Ectodermal cell (in vitro differentiated cells): ENCODE results near the gene SKA3.

Experiments used
- H3K27ac ChIP-seq: 2 replicates; pipeline ENCODE4 v1.7.0; 2013; ENCODE audit warnings: mild to moderate bottlenecking, low read depth, low read length; ENCODE audit not compliant: insufficient read depth, poor library complexity, severe bottlenecking
- H3K27me3 ChIP-seq: 2 replicates; pipeline ENCODE4 v1.7.0; 2013; ENCODE audit warnings: mild to moderate bottlenecking, low read length; ENCODE audit not compliant: insufficient read depth, control insufficient read depth, poor library complexity, severe bottlenecking
- H3K36me3 ChIP-seq: one replicate; pipeline ENCODE4 v1.7.0; 2013; ENCODE audit warnings: low read length; ENCODE audit not compliant: control insufficient read depth, insufficient read depth
- H3K4me1 ChIP-seq: one replicate; pipeline ENCODE4 v1.7.0; 2013; ENCODE audit warnings: low read length; ENCODE audit not compliant: control insufficient read depth, insufficient read depth
- H3K4me3 ChIP-seq: 2 replicates; pipeline ENCODE4 v1.7.0; 2013; ENCODE audit warnings: low read depth, low read length, control low read depth; ENCODE audit not compliant: insufficient read depth
- H3K9me3 ChIP-seq: 2 replicates; pipeline ENCODE4 v1.7.0; 2013; ENCODE audit warnings: mild to moderate bottlenecking, low read length, moderate library complexity; ENCODE audit not compliant: control insufficient read depth
- WGBS, 2 experiments: methylation state at CpG; one replicate each; pipeline ENCODE4 v1.1.7; 2013; ENCODE audit warnings: missing lambda C conversion rate in 2 of 2; 5-methylcytosine and 5-hydroxymethylcytosine counted together

SKA3 gene

GRCh38 chr13:21118180-21118579 is 58.2 kb downstream of the SKA3 start:
- no peaks in the 10 kb centered on the region for H3K27me3 ChIP-seq
- H3K27ac ChIP-seq, result no peak overlapping the region
- H3K4me3 ChIP-seq, result no peak overlapping the region
- H3K4me1 ChIP-seq, result no peaks in the 10 kb centered on the region
- WGBS, 2 experiments, result 70 to 73% methylated on average over 3 to 4 of the region's 5 CpGs
- no peaks in the 10 kb centered on the region for H3K36me3 ChIP-seq
- H3K9me3 ChIP-seq, result no peaks in the 10 kb centered on the region

- Histone ChIP-seq H3K9me3 (no peaks in the 10 kb centered on the region), H3K4me1 (no peaks in the 10 kb centered on the region), H3K4me3 (no peak overlapping the region), H3K36me3 (no peaks in the 10 kb centered on the region), H3K27me3 (no peaks in the 10 kb centered on the region), H3K27ac (no peak overlapping the region)
- 100% methylated on average over 1 of the region's 1 CpG for WGBS, 2 experiments
Measured at GRCh38 chr13:21117104-21117809, 59.1 kb downstream of the SKA3 start.

GRCh38 chr13:21116141-21116540 is 60.2 kb downstream of the SKA3 start:
- Histone ChIP-seq H3K27ac (no peak overlapping the region), H3K27me3 (no peaks in the 10 kb centered on the region), H3K9me3 (no peaks in the 10 kb centered on the region), H3K4me3 (no peak overlapping the region), H3K36me3 (no peaks in the 10 kb centered on the region), H3K4me1 (no peaks in the 10 kb centered on the region)
- WGBS, 2 experiments, result 90 to 95% methylated on average over 6 of the region's 6 CpGs

- no peak overlapping the region for H3K27ac ChIP-seq
Measured at GRCh38 chr13:21115231-21115630, 61.1 kb downstream of the SKA3 start.

GRCh38 chr13:21111546-21111945 is 64.8 kb downstream of the SKA3 start:
- WGBS, 2 experiments, result 82 to 85% methylated on average over 8 of the region's 8 CpGs
- no peak overlapping the region for H3K27ac ChIP-seq
- no peaks in the 10 kb centered on the region for H3K4me1 ChIP-seq
- no peaks in the 10 kb centered on the region for H3K9me3 ChIP-seq
- no peak overlapping the region for H3K4me3 ChIP-seq
- H3K27me3 ChIP-seq, result no peaks in the 10 kb centered on the region
- H3K36me3 ChIP-seq, result no peaks in the 10 kb centered on the region

More at GRCh38 chr13:21115231-21115630, 61.1 kb downstream of the SKA3 start:
- H3K9me3 ChIP-seq, result no peaks in the 10 kb centered on the region
- H3K27me3 ChIP-seq, result no peaks in the 10 kb centered on the region
- H3K4me1 ChIP-seq, result no peaks in the 10 kb centered on the region
- no peak overlapping the region for H3K4me3 ChIP-seq
- WGBS, 2 experiments, result 98 to 100% methylated on average over 3 of the region's 3 CpGs
- H3K36me3 ChIP-seq, result no peaks in the 10 kb centered on the region

GRCh38 chr13:21109168-21109567 is 67.2 kb downstream of the SKA3 start:
- no peak overlapping the region for H3K4me3 ChIP-seq
- H3K27ac ChIP-seq, result no peak overlapping the region
- H3K36me3 ChIP-seq, result no peaks in the 10 kb centered on the region
- no peaks in the 10 kb centered on the region for H3K4me1 ChIP-seq
- no peaks in the 10 kb centered on the region for H3K27me3 ChIP-seq
- 92 to 93% methylated on average over 7 of the region's 7 CpGs for WGBS, 2 experiments
- H3K9me3 ChIP-seq, result no peaks in the 10 kb centered on the region

GRCh38 chr13:21106089-21106488 is 70.3 kb downstream of the SKA3 start:
- no peaks in the 10 kb centered on the region for H3K9me3 ChIP-seq
- no peaks in the 10 kb centered on the region for H3K4me1 ChIP-seq
- 88 to 90% methylated on average over 4 of the region's 4 CpGs for WGBS, 2 experiments
- H3K27ac ChIP-seq, result no peak overlapping the region
- H3K4me3 ChIP-seq, result no peak overlapping the region
- H3K36me3 ChIP-seq, result no peaks in the 10 kb centered on the region
- H3K27me3 ChIP-seq, result no peaks in the 10 kb centered on the region

- Histone ChIP-seq H3K4me3 (no peak overlapping the region), H3K9me3 (no peaks in the 10 kb centered on the region), H3K27me3 (no peaks in the 10 kb centered on the region), H3K27ac (no peak overlapping the region), H3K4me1 (no peaks in the 10 kb centered on the region), H3K36me3 (no peaks in the 10 kb centered on the region)
- 94 to 95% methylated on average over 37 of the region's 37 CpGs for WGBS, 2 experiments
Measured at GRCh38 chr13:21104199-21105019, 71.9 kb downstream of the SKA3 start.
